Mammary epithelial cell (primary cell): Measurements from ENCODE around the gene NHLRC1.

ENCODE experiments used
- EZH2 ChIP-seq: IDR thresholded peaks from 2 replicates; pipeline ENCODE4 v1.6.1; 2012; ENCODE audit warnings: low read length, inconsistent platforms, borderline replicate concordance
- TF ChIP-seq, protein P1 (sequence below), 2 donors: IDR thresholded peaks in 1 of 2; conservative IDR thresholded peaks in 1 of 2; 2 replicates each; pipeline ENCODE4 v1.5.1; 2011 to 2012; ENCODE audit warnings: inconsistent platforms in 2 of 2, low read length in 2 of 2, mild to moderate bottlenecking in 2 of 2, control low read depth in 1 of 2, low read depth in 1 of 2; ENCODE audit not compliant: insufficient read depth in 1 of 2; ENCODE audit errors: extremely low read depth in 1 of 2

- no peak for TF ChIP-seq EZH2
- TF ChIP-seq, protein P1, sequence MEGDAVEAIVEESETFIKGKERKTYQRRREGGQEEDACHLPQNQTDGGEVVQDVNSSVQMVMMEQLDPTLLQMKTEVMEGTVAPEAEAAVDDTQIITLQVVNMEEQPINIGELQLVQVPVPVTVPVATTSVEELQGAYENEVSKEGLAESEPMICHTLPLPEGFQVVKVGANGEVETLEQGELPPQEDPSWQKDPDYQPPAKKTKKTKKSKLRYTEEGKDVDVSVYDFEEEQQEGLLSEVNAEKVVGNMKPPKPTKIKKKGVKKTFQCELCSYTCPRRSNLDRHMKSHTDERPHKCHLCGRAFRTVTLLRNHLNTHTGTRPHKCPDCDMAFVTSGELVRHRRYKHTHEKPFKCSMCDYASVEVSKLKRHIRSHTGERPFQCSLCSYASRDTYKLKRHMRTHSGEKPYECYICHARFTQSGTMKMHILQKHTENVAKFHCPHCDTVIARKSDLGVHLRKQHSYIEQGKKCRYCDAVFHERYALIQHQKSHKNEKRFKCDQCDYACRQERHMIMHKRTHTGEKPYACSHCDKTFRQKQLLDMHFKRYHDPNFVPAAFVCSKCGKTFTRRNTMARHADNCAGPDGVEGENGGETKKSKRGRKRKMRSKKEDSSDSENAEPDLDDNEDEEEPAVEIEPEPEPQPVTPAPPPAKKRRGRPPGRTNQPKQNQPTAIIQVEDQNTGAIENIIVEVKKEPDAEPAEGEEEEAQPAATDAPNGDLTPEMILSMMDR (conservative IDR thresholded peaks at IDR 0.05 in 1 of 2, IDR thresholded peaks at IDR 0.05 in 1 of 2; ENCODE audit: extremely low read depth in 1 of 2, insufficient read depth in 1 of 2, low read depth in 1 of 2, low read length in 2 of 2), result no peak
These were observed 20.0 kb upstream of the NHLRC1 start for GRCh38 chr6:18142591-18142861.
